ENCODE data around the gene SLC38A3.

The SLC38A3 gene

GRCh38 chr3:50204804-50205412, at the start of gene SLC38A3:
Gene SLC38A3, plus strand, starts transcription at chr3:50205271. Its CDS starts 8,929 bp downstream, at chr3:50214200.
- DNase-seq (ENCODE audit: low read depth in 2 of 2), result no peak

- no peak for DNase-seq (ENCODE audit: low read depth in 2 of 2)
Observed at GRCh38 chr3:50155491-50155878, 49.6 kb upstream of the SLC38A3 start.

GRCh38 chr3:50155891-50156290, 49.2 kb upstream of the SLC38A3 start:
- no peak for DNase-seq (ENCODE audit: low read depth in 2 of 2)

GRCh38 chr3:50156549-50157493, 48.2 kb upstream of the SLC38A3 start:
- no peak for DNase-seq (ENCODE audit: low read depth in 2 of 2)

GRCh38 chr3:50157827-50158529, 47.1 kb upstream of the SLC38A3 start:
- DNase-seq (ENCODE audit: low read depth in 2 of 2), result no peak

- no peak for DNase-seq (ENCODE audit: low read depth in 2 of 2)
Observed at GRCh38 chr3:50158530-50159146, 46.4 kb upstream of the SLC38A3 start.

GRCh38 chr3:50160561-50160983, 44.5 kb upstream of the SLC38A3 start:
- no peak for DNase-seq (ENCODE audit: low read depth in 2 of 2)

GRCh38 chr3:50161320-50161719, 43.8 kb upstream of the SLC38A3 start:
- DNase-seq (ENCODE audit: low read depth in 2 of 2), result no peak

GRCh38 chr3:50162034-50162883, 42.8 kb upstream of the SLC38A3 start:
- DNase-seq (ENCODE audit: low read depth in 2 of 2), result no peak

GRCh38 chr3:50163572-50164455, 41.3 kb upstream of the SLC38A3 start:
- no peak for DNase-seq (ENCODE audit: low read depth in 2 of 2)

- no peak for DNase-seq (ENCODE audit: low read depth in 2 of 2)
Observed at GRCh38 chr3:50164481-50164880, 40.6 kb upstream of the SLC38A3 start.

- no peak for DNase-seq (ENCODE audit: low read depth in 2 of 2)
Observed at GRCh38 chr3:50164984-50165909, 39.8 kb upstream of the SLC38A3 start.

GRCh38 chr3:50165910-50166538, 39.0 kb upstream of the SLC38A3 start:
- DNase-seq (ENCODE audit: low read depth in 2 of 2), result no peak

GRCh38 chr3:50166620-50167019, 38.5 kb upstream of the SLC38A3 start:
- no peak for DNase-seq (ENCODE audit: low read depth in 2 of 2)

- DNase-seq (ENCODE audit: low read depth in 2 of 2), result no peak
Observed at GRCh38 chr3:50167069-50167840, 37.8 kb upstream of the SLC38A3 start.

GRCh38 chr3:50167841-50168209, 37.2 kb upstream of the SLC38A3 start:
- DNase-seq (ENCODE audit: low read depth in 2 of 2), result no peak

GRCh38 chr3:50168388-50168787, 36.7 kb upstream of the SLC38A3 start:
- no peak for DNase-seq (ENCODE audit: low read depth in 2 of 2)

- DNase-seq (ENCODE audit: low read depth in 2 of 2), result no peak
Observed at GRCh38 chr3:50168791-50169190, 36.3 kb upstream of the SLC38A3 start.

Measured in stimulated activated CD8-positive, alpha-beta memory T cell treated with anti-CD3 and anti-CD28 coated beads, Interleukin-2, amount 100 ng/mL, for 1 hour (primary cell).